ENCODE data around the gene LINC01488. TPM values are rescaled to one million over a fixed set of nuclear protein-coding genes. Genes with fewer than 3 reads are reported as not detected.
A peak's percentile ranks its signal among the peaks of the same experiment; 100 is the strongest.

LINC01488 gene
- total RNA-seq, 2 experiments from 2014 or later, result not detected

DNA sequence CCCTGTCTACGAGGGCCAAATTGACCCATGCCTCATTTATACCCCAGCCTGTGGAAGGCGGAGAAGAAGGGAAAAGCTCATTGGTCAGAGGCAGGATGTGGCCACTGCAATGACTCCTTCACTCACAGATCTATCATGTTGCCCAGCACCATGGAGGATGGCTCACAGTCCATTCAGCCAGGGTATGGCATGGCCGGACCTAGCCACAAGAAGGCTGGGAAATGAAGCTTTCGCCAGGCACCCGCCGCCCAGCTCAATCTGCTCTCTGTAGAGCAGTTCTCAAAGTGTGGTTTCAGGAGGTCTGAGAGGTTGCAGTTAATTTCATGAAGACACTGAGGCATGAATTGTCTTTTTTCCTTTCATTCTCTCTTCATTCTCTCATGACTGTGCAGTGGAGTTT lies 40.6 kb upstream of the LINC01488 start:
- H3K36me3 Mint-ChIP-seq, result no peaks in the 10 kb centered on the region
- H3K4me1 Mint-ChIP-seq, result peaks cover 4% of the 10 kb centered on the region
- POLR2A ChIA-PET, result no interaction called here
- H3K9me3 Mint-ChIP-seq, result no peaks in the 10 kb centered on the region
- H3K27me3 Mint-ChIP-seq, result peaks cover 3% of the 10 kb centered on the region
- DNase-seq (no peak), ATAC-seq (ENCODE audit: low read depth) (no peak)
- H3K27ac Mint-ChIP-seq, result no peak overlapping the region
- no peak overlapping the region for H3K4me3 Mint-ChIP-seq

DNA sequence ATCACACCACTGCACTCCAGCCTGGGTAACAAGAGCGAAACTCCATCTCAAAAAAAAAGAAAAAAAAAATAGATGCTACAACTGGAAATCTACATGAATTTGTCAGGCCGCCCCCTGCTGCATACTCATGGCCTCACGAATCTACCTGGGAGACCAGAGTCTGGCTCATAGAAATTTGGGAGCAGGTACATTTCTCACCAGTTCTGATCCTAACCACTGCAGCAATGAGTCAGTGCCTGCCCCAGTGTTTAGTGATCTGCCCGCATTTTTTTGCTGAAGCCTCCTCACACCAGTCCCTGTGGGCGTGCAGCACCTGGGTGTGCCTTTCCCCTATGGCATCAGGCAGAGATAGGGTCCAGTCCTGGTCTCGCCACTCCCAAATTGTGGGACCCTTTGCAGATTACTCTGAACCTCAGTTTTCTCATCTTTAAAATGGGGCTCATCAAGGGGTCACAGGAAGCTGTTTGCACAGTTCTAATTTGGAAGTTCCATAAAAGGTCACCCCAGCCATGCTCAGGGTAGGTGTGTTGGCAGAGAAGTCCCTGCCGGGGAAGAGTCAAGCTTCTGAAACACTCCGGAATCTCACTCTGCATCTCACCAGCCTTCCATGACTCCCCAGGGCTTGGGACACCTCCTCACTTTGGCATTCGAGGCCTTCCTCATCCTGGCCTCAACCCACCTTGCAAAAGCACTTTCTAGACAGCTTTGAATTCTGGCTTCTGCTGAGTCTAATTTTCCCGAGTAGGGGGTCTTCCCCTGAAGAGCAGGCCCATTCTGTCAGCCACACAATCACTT lies 39.3 kb upstream of the LINC01488 start:
- Mint-ChIP-seq H3K4me1 (peaks cover 4% of the 10 kb centered on the region), H3K27me3 (peaks cover 3% of the 10 kb centered on the region), H3K4me3 (no peak overlapping the region), H3K27ac (no peak overlapping the region), H3K36me3 (no peaks in the 10 kb centered on the region), H3K9me3 (no peaks in the 10 kb centered on the region)
- DNase-seq, result no peak
- no peak for ATAC-seq (ENCODE audit: low read depth)
- POLR2A ChIA-PET, result no interaction called here

DNA sequence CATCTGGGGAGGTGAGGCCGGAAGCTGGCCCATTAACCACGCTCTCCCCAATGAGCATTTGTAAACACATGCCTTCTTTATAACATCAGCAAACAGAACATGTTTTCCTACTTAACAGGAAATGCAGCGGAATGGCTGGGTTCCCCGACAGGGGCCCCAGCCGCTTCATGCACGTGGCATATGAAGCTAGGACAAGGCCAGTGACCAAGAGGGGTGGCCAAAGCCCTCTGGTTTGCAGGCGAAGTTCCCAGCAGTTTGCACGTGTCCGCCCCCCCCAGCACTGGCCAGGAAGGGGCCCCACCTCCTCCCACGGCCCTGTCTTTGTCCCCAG lies 38.7 kb upstream of the LINC01488 start:
- peaks cover 4% of the 10 kb centered on the region for H3K4me1 Mint-ChIP-seq

DNA sequence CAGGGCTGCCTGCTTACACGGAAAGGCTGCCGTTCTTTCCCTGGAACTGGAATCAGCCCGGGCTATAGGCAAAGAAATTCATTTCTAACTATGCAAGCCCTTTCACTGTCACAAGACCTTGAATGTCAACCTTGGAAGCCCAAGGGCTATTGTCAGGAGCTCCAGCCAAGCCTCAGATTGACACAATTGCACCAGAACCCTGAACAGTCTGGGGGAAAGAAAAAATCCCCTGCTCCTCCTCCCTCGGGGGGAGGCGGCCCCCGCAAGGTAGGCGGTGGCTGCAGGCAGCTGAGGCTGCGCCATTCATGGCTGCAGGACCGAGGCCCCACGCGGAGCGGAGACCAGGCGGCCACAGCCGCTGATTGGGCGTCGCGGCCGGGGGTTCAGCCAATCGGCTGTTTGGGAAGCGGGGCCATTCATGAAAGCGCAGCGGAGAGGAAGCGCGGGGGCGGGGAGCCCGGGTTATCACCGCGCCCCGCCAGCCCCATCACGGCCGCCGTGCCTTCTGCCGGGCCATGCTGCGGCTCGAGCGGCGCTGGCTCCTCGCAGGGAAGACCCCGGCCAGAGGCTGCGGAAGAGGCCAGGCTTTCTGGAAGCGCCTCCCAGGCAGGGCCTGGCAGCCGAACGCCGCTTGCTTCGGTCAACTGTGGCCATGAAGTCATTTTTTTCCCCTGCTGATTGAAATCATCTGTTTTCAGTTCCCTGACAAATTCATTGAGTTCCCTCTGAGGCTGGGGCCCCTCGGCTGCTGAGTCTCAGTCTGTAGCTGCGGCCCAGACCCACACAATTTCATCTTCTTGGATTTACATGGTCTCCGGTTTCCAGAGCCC lies 38.1 kb upstream of the LINC01488 start:
- no peak overlapping the region for H3K27ac Mint-ChIP-seq
- H3K36me3 Mint-ChIP-seq, result no peaks in the 10 kb centered on the region
- DNase-seq (peak; percentile 81), ATAC-seq (ENCODE audit: low read depth) (peak; percentile 98)
- POLR2A ChIA-PET, result no interaction called here
- H3K4me1 Mint-ChIP-seq, result peaks cover 4% of the 10 kb centered on the region
- H3K27me3 Mint-ChIP-seq, result peaks cover 3% of the 10 kb centered on the region
- H3K4me3 Mint-ChIP-seq, result peak overlapping the region; percentile 74
- H3K9me3 Mint-ChIP-seq, result no peaks in the 10 kb centered on the region

More for the DNA sequence above, 38.7 kb upstream of the LINC01488 start:
- no peak for ATAC-seq (ENCODE audit: low read depth)
- Mint-ChIP-seq H3K36me3 (no peaks in the 10 kb centered on the region), H3K27ac (no peak overlapping the region), H3K27me3 (peaks cover 3% of the 10 kb centered on the region), H3K4me3 (no peak overlapping the region), H3K9me3 (no peaks in the 10 kb centered on the region)
- no peak for DNase-seq
- POLR2A ChIA-PET, result no interaction called here

DNA sequence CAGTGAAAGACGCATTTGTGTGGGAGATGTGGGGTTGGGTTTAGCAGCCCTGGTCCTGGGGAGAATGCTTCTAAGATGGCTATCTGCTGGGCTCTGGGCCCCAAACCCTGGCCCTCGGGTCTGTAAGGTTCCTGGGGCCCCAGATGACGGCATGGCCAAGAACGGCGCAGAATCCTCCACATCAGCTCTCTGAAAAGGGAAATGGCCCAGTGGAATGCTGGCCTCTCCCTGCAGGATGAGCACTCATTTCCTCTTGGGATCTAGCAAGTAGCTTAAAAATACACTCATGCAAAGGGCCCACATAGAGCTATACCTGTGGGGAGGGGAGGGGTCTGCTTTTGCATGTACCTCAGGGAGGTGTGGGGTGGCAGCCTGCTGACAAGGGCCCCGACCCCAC lies 37.5 kb upstream of the LINC01488 start:
- Mint-ChIP-seq H3K9me3 (no peaks in the 10 kb centered on the region), H3K4me1 (peaks cover 4% of the 10 kb centered on the region), H3K36me3 (no peaks in the 10 kb centered on the region), H3K4me3 (peak overlapping the region; percentile 74), H3K27me3 (peaks cover 3% of the 10 kb centered on the region), H3K27ac (no peak overlapping the region)
- POLR2A ChIA-PET, result no interaction called here
- ATAC-seq (ENCODE audit: low read depth) (no peak), DNase-seq (no peak)

DNA sequence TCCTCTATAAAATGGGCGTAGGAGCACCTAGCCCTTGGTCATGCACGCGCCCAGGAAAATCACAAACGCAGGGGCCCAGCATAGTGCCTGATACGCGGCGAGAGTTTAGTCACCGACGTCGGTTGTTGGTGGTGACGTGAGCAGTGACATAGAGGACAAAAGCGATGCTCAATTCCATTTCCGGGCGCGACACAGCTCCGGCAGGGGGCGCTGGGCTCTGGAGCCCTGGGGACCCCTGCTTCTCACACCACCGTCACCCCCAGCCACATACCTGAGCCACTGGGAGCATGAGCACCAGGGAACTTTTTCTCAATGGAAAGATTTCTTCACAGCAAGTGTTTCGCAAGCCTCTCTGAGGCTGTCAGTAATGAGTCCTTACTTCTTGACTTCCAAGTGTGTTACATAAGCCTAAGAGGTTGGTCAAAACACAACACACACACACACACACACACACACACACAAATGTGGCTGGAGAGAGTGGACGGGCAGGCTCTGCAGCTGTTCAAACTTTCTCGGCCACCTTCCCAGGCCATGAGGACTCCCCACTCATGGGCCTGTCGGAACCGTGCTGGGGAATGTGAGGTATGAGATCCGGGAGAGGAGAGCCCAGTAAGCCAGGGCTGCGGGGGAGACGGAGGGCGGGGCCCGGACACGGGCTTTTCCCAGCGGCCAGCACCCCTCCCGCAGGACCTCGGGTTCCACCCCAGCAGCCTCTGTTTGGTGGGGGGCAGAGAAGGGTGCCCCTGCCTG lies 36.9 kb upstream of the LINC01488 start:
- H3K4me3 Mint-ChIP-seq, result no peak overlapping the region
- no peak for DNase-seq
- H3K27me3 Mint-ChIP-seq, result peaks cover 3% of the 10 kb centered on the region
- H3K9me3 Mint-ChIP-seq, result no peaks in the 10 kb centered on the region
- POLR2A ChIA-PET, result no interaction called here
- H3K27ac Mint-ChIP-seq, result no peak overlapping the region
- no peak for ATAC-seq (ENCODE audit: low read depth)
- peaks cover 4% of the 10 kb centered on the region for H3K4me1 Mint-ChIP-seq
- H3K36me3 Mint-ChIP-seq, result no peaks in the 10 kb centered on the region

DNA sequence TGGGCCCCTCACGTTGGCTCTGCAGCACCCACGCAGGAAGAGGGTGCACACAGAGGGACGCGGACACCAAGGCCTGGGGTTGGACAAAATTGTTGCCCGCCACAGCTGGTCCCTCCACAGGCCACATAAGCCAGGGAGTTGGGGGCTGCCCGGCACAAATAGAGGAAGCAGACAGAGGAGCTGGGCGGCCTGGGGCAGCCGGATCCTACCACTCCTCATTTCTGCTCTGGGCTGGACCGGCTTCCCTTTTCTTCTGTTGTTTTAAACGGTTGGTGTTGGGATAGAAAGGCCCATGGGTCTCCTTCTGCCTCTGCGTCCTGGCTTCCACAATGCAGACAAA lies 36.4 kb upstream of the LINC01488 start:
- peaks cover 8% of the 10 kb centered on the region for H3K27me3 Mint-ChIP-seq
- POLR2A ChIA-PET, result no interaction called here
- DNase-seq (no peak), ATAC-seq (ENCODE audit: low read depth) (no peak)
- H3K36me3 Mint-ChIP-seq, result no peaks in the 10 kb centered on the region
- peaks cover 4% of the 10 kb centered on the region for H3K4me1 Mint-ChIP-seq
- no peaks in the 10 kb centered on the region for H3K9me3 Mint-ChIP-seq
- H3K4me3 Mint-ChIP-seq, result no peak overlapping the region
- no peak overlapping the region for H3K27ac Mint-ChIP-seq

DNA sequence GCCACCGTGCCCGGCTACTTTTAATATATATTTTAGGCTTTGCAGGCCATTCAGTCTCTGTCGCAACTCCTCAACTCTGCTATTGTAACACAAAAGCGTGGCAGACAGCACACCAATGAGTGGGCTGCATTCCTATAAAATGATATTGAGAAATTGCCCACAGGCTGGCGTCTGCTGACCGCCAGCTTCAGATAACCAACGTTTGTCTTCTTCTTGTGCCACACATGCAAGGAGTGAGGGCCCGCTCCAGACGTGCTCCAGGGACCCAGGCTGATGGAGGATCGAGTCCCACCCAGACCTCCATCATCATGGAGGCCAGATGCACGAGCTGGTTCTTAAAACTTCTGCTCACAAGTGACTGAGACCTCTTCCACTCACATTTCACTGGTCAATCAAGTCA lies 35.4 kb upstream of the LINC01488 start:
- Mint-ChIP-seq H3K9me3 (no peaks in the 10 kb centered on the region), H3K27ac (no peak overlapping the region), H3K4me3 (no peak overlapping the region), H3K27me3 (peaks cover 10% of the 10 kb centered on the region), H3K4me1 (peaks cover 4% of the 10 kb centered on the region), H3K36me3 (no peaks in the 10 kb centered on the region)
- ATAC-seq (ENCODE audit: low read depth) (no peak), DNase-seq (no peak)
- POLR2A ChIA-PET, result no interaction called here

DNA sequence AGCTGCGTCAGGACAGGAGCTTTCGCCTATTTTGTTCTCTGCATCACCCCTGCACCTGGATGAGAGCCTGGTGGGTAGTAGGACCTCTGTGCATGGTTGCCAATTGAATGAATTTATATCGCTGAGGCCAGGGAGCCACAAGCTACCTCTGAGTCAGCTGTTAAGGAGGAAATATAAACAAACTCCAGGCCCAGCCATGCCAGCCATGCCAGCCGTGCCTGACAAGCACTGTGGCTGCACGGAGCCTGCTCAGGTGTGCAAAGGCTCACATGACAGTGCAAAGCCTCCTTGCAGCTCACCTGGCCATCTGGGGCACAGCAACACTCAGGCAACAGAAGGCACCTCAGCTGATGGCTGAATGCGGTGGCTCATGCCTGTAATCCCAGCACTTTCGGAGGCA lies 33.7 kb upstream of the LINC01488 start:
- H3K4me3 Mint-ChIP-seq, result no peak overlapping the region
- no peak for ATAC-seq (ENCODE audit: low read depth)
- no peak overlapping the region for H3K27ac Mint-ChIP-seq
- H3K9me3 Mint-ChIP-seq, result peaks cover 2% of the 10 kb centered on the region
- no peak for DNase-seq
- H3K4me1 Mint-ChIP-seq, result peaks cover 4% of the 10 kb centered on the region
- POLR2A ChIA-PET, result no interaction called here
- H3K27me3 Mint-ChIP-seq, result peaks cover 11% of the 10 kb centered on the region
- H3K36me3 Mint-ChIP-seq, result no peaks in the 10 kb centered on the region

DNA sequence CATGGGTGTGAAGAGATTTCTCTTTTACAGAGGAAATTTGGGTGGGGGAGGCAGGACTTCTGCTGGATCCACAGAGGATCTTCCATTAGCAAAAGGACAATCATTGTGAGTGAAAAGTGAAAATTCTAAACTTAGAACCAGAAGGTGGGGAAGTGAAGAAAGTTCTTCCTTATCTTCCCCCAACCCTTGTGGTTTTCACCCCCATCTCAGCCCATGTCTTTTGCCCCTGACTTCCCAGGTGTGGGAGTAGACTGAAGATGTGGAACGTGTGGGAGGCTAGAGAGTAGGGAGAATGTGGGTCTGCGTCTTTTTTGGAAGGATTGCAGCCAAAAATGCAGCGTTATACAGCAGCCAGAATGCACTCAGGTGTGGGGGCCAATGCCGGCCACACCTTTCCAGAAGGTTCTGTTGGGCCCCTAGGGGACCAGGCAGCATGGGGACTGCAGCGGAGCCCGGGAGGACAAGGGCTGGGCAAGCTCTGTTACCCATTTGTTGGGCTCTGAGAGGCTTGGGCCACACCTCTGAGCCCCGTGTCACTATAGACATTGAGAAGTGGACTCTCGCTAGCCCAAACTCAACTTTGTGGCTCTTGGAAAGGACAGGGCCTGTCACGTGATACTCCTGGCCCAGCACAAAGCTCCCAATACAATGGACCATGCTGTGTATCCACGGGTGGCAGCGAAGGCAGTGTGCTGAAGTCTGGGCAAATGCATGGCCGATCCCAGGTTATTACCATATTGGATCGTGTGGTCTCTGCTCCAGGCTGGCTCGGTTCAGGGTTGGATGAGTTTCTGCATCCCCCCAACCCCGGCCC lies 32.8 kb upstream of the LINC01488 start:
- Mint-ChIP-seq H3K4me3 (no peak overlapping the region), H3K27me3 (peaks cover 11% of the 10 kb centered on the region), H3K9me3 (peaks cover 2% of the 10 kb centered on the region), H3K27ac (no peak overlapping the region), H3K36me3 (no peaks in the 10 kb centered on the region), H3K4me1 (peaks cover 2% of the 10 kb centered on the region)
- POLR2A ChIA-PET, result no interaction called here
- ATAC-seq (ENCODE audit: low read depth) (no peak), DNase-seq (no peak)

DNA sequence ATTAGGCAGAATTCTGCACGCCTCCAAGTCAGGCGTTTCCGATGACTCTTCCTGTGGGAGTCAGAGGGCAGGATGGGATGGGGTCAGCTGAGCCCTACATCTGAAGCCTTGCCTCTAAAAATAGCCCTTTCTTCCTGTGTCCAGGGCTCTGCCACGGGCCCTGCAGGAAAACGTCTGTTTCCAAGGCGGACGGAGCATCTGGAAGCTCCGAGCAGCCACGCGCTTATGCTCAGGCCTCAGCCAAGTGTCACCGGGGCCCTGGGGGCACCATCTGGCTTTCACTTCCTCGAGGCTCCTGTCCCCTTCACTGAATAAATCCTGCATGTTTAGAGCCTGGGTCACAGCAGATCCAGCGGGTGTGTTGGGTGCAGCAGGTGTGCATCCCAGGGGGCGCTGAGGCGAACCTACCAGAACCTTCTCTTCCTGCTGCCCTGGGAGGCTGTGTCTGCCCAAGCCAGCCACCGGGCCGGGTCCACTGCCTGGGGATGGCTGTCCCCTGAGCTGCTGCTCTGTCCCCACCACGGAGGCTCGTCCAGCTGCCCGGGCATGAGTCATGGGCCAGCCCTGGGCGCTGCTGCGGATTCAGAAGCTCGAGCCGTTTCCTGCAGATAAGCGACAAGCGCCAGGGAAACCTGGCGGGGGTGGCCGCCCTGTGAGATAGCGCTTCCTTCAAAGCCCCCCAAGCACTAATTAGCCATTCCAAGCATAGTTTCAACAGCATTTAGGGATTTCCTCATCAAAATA lies 32.0 kb upstream of the LINC01488 start:
- POLR2A ChIA-PET, result interaction anchor here (0.6 kb wide), 1 partner anchor 27 kb away, joined by 3 read pairs; no protein-coding TSS in a partner anchor
- no peak for ATAC-seq (ENCODE audit: low read depth)
- H3K4me3 Mint-ChIP-seq, result no peak overlapping the region

DNA sequence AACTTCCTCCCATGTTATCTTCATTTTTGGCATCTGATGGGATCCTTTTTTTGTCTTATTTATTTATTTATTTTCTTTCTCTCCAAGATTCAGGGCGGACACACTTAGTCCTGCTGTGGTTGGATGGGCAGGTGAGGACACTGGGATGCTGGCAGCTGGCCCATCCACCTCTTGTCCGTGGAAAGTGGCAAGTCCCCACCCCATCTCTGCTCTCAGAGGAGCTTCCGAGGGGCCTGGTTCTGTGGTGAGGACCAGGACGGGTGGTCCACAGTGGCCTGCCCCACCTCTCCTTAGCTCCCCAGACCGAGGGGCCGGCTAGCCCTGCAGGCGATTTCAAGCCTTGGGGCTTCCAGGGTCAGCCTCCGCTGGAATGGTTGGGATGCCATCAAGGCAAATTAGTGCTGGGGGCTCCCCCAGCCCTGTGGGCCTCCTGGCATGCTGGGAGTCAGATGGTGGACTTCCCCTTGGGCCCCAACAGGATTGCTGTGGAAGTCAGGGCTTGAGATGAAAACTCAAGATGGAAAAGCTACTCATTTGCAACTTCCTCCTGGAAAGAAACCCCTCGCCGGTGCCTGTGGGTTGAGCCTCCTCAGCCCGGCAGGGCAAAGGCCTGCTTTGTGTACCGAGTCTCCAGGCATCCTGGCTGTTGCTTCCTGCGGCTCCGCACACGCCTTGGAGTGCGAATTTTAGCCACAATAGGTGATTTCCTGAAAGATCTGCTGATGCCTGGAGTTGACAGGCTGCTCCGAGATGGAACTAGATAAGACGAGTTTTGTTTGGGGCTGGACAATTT lies 31.2 kb upstream of the LINC01488 start:
- no peak overlapping the region for H3K27ac Mint-ChIP-seq
- peaks cover 11% of the 10 kb centered on the region for H3K27me3 Mint-ChIP-seq
- H3K36me3 Mint-ChIP-seq, result no peaks in the 10 kb centered on the region
- H3K4me3 Mint-ChIP-seq, result no peak overlapping the region
- H3K9me3 Mint-ChIP-seq, result peaks cover 2% of the 10 kb centered on the region
- POLR2A ChIA-PET, result no interaction called here
- no peaks in the 10 kb centered on the region for H3K4me1 Mint-ChIP-seq
- DNase-seq, result no peak
- ATAC-seq (ENCODE audit: low read depth), result no peak

More for the DNA sequence above, 32.0 kb upstream of the LINC01488 start:
- no peak for DNase-seq
- no peaks in the 10 kb centered on the region for H3K36me3 Mint-ChIP-seq
- H3K27me3 Mint-ChIP-seq, result peaks cover 11% of the 10 kb centered on the region
- no peaks in the 10 kb centered on the region for H3K4me1 Mint-ChIP-seq
- H3K27ac Mint-ChIP-seq, result no peak overlapping the region
- H3K9me3 Mint-ChIP-seq, result peaks cover 2% of the 10 kb centered on the region

Measured in activated naive CD8-positive, alpha-beta T cell treated with anti-CD3 and anti-CD28 coated beads, Interleukin-2, amount 10 ng/mL, durations not matched to agents 7 days and 5 days (primary cell).